Mesodermal cell (in vitro differentiated cells): ENCODE measurements around the gene HNF1A.
"Not testable (repeated sequence)": the region's sequence is repeated elsewhere in the genome, so short reads cannot be mapped to it uniquely, and the experiment has no call there.

ENCODE experiments used
- H3K27ac ChIP-seq: 2 replicates; pipeline ENCODE4 v1.7.0; 2013; ENCODE audit warnings: mild to moderate bottlenecking, low read depth, low read length, moderate library complexity; ENCODE audit not compliant: severe bottlenecking
- H3K36me3 ChIP-seq: 2 replicates; pipeline ENCODE4 v1.7.1; 2013; ENCODE audit warnings: mild to moderate bottlenecking, low read length, moderate library complexity; ENCODE audit not compliant: control insufficient read depth, insufficient read depth
- H3K4me1 ChIP-seq: one replicate; pipeline ENCODE4 v1.7.1; 2013; ENCODE audit warnings: mild to moderate bottlenecking, low read length; ENCODE audit not compliant: insufficient read depth, control insufficient read depth, poor library complexity, severe bottlenecking
- H3K4me3 ChIP-seq: 2 replicates; pipeline ENCODE4 v1.7.0; 2013; ENCODE audit warnings: low read length, control low read depth, mild to moderate bottlenecking; ENCODE audit not compliant: insufficient read depth, poor library complexity, severe bottlenecking; ENCODE audit errors: extremely low read depth
- H3K9me3 ChIP-seq: 2 replicates; pipeline ENCODE4 v1.7.1; 2013; ENCODE audit warnings: mild to moderate bottlenecking, low read length, moderate library complexity; ENCODE audit not compliant: control insufficient read depth
- WGBS, 2 experiments: methylation state at CpG; one replicate each; pipeline ENCODE4 v1.1.5; 2013; ENCODE audit warnings: missing lambda C conversion rate in 2 of 2; ENCODE audit not compliant: insufficient coverage in 2 of 2; 5-methylcytosine and 5-hydroxymethylcytosine counted together

Gene HNF1A

DNA sequence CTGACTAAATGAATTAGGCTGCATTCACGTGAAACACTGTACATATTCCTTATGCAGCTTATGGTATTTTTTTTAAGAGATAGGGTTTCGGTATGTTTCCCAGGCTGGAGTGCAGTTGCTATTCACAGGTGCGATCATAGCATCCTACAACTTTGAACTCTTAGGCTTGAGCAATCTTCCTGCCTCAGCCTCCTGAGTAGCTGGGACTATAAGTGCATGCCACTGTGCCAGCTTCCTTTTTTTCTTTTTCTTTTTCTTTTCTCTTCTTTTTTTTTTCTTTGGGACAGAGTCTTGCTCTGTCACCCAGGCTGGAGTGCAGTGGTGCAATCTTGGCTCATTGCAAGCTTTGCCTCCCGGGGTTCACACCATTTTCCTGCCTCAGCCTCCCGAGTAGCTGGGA lies 38.3 kb upstream of the HNF1A start:
- H3K36me3 ChIP-seq, result no peaks in the 10 kb centered on the region
- WGBS, 2 experiments, result 92 to 95% methylated on average over 3 to 5 of the region's 5 CpGs
- H3K4me1 ChIP-seq, result no peaks in the 10 kb centered on the region

DNA sequence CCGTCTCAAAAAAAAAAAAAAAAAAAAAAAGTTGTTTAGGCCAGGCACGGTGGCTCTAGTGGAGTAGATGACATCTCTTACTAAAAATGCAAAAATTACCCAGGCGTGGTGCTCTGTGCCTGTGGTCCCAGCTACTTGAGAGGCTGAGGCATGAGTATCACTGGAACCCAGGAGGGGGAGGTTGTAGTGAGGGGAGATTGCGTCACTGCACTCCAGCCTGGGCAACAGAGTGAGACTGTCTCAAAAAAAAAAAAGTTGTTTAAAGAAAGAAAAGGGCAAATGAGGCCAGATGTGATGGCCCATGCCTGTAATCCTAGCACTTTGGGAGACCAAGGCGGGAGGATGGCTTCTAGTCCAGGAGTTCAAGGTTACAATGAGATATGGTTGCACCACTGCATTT lies 37.5 kb upstream of the HNF1A start:
- H3K9me3 ChIP-seq, result no peaks in the 10 kb centered on the region
- H3K4me1 ChIP-seq, result no peaks in the 10 kb centered on the region
- H3K27ac ChIP-seq, result no peak overlapping the region
- WGBS, 2 experiments, result 88 to 100% methylated on average over 2 to 4 of the region's 5 CpGs
- H3K4me3 ChIP-seq, result no peak overlapping the region
- no peaks in the 10 kb centered on the region for H3K36me3 ChIP-seq

More for the DNA sequence above, 38.3 kb upstream of the HNF1A start:
- no peaks in the 10 kb centered on the region for H3K9me3 ChIP-seq
- H3K27ac ChIP-seq, result no peak overlapping the region
- no peak overlapping the region for H3K4me3 ChIP-seq

DNA sequence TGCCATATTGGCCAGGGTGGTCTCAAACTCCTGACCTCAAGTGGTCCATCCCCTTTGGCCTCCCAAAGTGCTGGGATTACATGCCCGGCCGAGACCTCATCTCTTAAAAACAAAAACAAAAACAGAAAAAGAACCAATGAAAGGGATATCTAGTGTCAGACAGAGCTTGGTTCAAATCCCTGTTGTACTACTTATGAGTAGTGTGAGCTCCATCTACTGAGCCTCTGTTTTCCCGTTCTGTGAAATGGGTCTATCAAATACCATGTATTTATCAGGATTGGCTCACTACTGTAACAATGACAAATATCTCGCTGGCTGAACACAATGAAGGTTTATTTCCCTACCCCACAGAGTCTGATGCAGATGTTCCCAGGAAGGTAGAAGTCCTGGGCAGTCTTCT lies 36.9 kb upstream of the HNF1A start:
- Histone ChIP-seq H3K4me3 (no peak overlapping the region), H3K4me1 (no peaks in the 10 kb centered on the region), H3K27ac (no peak overlapping the region), H3K36me3 (no peaks in the 10 kb centered on the region), H3K9me3 (no peaks in the 10 kb centered on the region)
- WGBS, 2 experiments, result 76 to 90% methylated on average over 2 of the region's 4 CpGs

DNA sequence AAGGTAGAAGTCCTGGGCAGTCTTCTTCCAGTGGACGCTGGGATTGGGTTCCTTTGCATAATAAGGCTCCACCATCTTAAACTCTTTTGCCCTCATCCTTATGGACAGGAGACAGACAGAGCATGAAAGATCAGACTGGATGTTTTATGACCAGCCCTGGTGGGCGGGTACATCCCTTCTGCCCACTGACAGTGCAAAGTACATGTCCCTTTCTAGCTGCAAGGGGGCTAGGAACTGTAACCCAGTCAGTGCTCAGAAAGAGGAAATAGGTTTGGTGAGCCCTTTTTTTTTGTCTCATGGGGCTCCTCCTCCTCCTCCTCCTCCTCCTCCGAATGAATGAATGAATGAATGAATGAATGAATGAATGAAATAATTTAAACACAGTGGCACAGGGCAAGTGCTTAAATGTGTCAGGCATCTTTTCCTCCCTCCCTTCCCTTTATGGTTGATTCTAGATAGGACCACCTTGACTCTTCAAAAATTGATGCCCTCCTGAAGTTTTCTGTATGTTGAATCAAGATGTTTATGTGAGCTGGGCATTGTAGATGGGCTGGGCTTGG lies 36.4 kb upstream of the HNF1A start:
- Histone ChIP-seq H3K27ac (no peak overlapping the region), H3K9me3 (no peaks in the 10 kb centered on the region), H3K36me3 (no peaks in the 10 kb centered on the region), H3K4me1 (no peaks in the 10 kb centered on the region), H3K4me3 (no peak overlapping the region)
- WGBS, 2 experiments, result 72 to 92% methylated on average over 2 of the region's 3 CpGs

DNA sequence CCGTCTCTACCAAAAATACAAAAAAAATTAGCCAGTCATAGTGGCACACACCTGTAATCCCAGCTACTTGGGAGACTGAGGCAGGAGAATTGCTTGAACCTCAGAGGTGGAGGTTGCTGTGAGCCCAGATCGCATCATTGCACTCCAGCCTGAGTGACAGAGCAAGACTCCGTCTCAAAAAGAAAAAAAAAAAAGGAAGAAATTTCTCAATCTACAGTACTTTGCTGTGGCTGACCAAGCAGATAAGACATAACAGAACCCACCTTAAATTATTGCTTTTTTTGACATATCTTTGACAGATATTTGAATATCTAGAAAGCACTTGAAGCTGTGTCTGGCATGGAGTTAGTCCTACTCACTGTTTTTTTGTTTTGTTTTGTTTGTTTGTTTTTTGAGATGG lies 34.9 kb upstream of the HNF1A start:
- Histone ChIP-seq H3K27ac (no peak overlapping the region), H3K4me1 (no peaks in the 10 kb centered on the region), H3K36me3 (no peaks in the 10 kb centered on the region), H3K4me3 (no peak overlapping the region), H3K9me3 (no peaks in the 10 kb centered on the region)
- WGBS, 2 experiments, result 100% methylated on average over 1 of the region's 3 CpGs; no CpG with 5 or more reads in 1 of the 2 experiments

DNA sequence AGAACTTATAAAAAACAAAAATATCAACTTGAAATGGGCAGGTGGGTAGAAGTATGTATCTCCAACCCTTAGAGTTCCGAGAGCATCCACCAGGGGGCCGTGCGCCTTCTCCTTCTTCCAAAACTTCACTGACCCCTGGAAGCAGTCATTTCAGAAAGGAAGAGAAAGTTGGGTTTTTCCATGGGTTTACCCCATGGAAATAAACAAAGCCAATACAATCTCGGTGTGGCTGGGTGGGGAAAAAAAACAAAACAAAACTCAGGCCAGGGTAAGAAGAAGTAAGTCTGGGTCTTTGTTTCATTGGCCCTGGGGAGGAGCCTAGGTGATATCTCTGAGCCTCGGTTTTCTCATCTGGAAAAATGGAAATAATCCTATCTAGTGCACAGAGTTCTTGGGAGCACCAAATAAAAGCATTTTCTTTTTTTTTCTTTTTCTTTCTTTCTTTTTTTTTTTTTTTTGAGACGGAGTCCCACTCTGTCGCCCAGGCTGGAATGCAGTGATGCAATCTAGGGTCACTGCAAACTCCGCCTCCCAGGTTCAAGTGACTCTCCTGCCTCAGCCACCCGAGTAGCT lies 33.6 kb upstream of the HNF1A start:
- H3K4me3 ChIP-seq, result no peak overlapping the region
- H3K27ac ChIP-seq, result no peak overlapping the region
- WGBS, 2 experiments, result 54 to 73% methylated on average over 3 to 5 of the region's 9 CpGs
- H3K4me1 ChIP-seq, result no peaks in the 10 kb centered on the region
- no peaks in the 10 kb centered on the region for H3K36me3 ChIP-seq
- H3K9me3 ChIP-seq, result no peaks in the 10 kb centered on the region

DNA sequence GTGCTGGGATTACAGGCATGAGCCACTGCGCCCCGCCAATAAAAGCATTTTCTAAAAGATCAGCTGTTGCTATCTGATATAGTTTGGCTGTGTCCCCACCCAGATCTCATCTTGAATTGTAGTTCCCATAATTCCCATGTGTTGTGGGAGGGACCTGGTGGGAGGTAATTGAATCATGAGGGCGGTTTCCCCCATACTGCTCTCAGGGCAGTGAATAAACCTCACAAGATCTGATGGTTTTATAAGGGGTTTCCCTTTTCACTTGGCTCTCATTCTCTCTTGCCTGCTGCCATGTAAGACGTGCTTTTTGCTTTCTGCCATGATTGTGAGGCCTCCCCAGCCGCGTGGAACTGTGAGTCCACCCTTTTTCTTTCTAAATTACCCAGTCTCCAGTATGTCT lies 32.8 kb upstream of the HNF1A start:
- H3K36me3 ChIP-seq, H3K9me3 ChIP-seq, H3K4me3 ChIP-seq, H3K4me1 ChIP-seq, H3K27ac ChIP-seq: not testable (repeated sequence)
- WGBS, 2 experiments, result 88 to 100% methylated on average over 1 to 2 of the region's 6 CpGs

DNA sequence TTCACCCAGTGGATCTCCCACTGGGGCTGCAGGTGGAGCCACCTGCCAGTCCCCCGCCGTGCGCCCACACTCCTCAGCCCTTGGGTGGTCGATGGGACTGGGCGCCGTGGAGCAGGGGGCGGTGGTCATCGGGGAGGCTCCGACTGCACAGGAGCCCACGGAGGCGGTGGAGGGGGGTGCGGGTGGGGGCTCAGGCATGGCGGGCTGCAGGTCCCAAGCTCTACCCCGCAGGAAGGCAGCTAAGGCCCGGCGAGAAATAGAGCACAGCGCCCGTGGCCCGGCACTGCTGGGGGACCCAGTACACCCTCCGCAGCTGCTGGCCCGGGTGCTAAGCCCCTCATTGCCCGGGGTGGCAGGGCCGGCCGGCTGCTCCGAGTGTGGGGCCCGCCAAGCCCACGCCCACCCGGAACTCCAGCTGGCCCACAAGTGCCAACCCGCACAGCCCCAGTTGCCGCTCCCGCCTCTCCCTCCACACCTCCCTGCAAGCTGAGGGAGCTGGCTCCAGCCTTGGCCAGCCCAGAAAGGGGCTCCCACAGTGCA lies 28.0 kb upstream of the HNF1A start:
- H3K4me3 ChIP-seq, H3K27ac ChIP-seq, H3K36me3 ChIP-seq, H3K9me3 ChIP-seq, H3K4me1 ChIP-seq: not testable (repeated sequence)
- 93 to 95% methylated on average over 19 to 25 of the region's 31 CpGs for WGBS, 2 experiments

DNA sequence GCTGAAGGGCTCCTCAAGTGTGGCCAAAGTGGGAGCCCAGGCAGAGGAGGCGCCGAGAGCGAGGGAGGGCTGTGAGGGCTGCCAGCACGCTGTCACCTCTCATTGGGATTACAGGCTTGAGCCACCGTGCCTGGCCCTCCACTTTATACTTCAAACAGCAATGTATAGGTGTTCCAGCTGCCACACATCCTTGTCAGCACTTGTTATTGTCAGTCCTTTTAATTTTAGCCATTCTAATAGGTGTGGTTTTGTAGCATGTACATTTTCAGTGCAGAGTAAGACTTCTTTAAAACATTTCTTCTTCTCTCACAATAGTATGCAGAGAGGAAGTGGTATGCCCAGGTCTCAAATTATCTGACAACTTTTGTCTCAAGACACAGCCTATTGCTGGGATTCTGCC lies 27.5 kb upstream of the HNF1A start:
- Histone ChIP-seq H3K36me3 (no peaks in the 10 kb centered on the region), H3K4me1 (no peaks in the 10 kb centered on the region), H3K27ac (no peak overlapping the region), H3K9me3 (no peaks in the 10 kb centered on the region), H3K4me3 (no peak overlapping the region)
- WGBS, 2 experiments, result 94 to 98% methylated on average over 5 of the region's 5 CpGs

DNA sequence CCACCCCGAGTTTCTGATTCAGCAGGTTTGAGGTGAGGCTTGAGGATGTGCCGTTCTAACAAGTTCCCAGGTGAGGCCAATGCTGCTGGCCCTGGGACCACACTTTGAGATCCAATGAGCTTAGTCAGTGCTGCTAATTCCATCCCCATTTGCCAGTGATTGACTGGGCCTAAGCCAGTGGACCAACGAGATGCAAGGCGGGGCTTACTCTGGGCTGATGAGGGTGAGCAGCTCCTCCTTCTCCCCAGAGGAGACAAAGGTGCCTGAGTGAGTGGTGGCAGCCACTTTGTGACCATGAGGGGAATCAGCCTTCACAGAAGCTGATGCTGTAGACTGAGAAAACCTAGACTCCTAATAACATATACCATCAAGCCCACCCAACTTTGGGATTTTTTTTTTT lies 23.1 kb upstream of the HNF1A start:
- WGBS, 2 experiments, result 82 to 86% methylated on average over 2 of the region's 4 CpGs
- no peaks in the 10 kb centered on the region for H3K4me1 ChIP-seq
- H3K36me3 ChIP-seq, result no peaks in the 10 kb centered on the region
- no peak overlapping the region for H3K27ac ChIP-seq
- no peaks in the 10 kb centered on the region for H3K9me3 ChIP-seq
- H3K4me3 ChIP-seq, result no peak overlapping the region

DNA sequence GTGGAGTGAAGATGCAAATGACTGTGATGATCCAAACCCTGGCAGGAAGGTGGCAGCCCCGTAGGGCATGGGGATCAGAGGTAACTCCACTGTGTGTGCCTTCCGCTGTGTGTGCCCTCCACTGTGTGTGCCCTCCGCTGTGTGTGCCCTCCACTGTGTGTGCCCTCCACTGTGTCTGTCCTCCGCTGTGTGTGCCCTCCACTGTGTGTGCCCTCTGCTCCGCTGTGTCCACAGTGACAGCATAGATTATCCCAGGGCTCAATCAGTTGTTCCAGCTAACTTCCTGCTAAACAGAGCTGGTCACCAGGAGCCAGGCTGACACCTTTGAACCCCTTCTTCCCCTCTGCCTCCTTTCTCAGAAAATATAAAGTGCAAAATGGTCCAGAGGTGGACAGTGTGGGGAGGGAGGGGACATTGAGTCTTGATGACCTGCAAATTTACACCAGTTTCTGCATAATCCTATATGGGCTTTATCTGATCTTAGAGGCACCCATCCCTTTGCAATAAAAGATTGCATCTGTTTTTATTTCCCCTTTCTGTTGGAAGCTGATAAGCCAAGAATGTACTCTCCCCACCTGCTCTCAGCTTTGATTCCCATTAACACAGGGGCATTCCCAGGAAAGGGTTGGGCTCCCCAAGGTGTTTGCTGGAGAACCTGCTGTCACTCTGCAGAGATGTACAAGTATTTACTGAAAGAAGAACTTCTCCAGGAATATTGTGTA lies 21.6 kb upstream of the HNF1A start:
- no peaks in the 10 kb centered on the region for H3K4me1 ChIP-seq
- no peak overlapping the region for H3K27ac ChIP-seq
- H3K9me3 ChIP-seq, result no peaks in the 10 kb centered on the region
- no peak overlapping the region for H3K4me3 ChIP-seq
- 90 to 93% methylated on average over 5 of the region's 5 CpGs for WGBS, 2 experiments
- H3K36me3 ChIP-seq, result no peaks in the 10 kb centered on the region
